ENCODE measurements around the gene SRPX2. TPM values are rescaled to one million over a fixed set of nuclear protein-coding genes. Genes with fewer than 3 reads are reported as not detected.
"Not testable (repeated sequence)": the region's sequence is repeated elsewhere in the genome, so short reads cannot be mapped to it uniquely, and the experiment has no call there.

Gene SRPX2
- total RNA-seq, 1 donor from 2014 or later, result 29.5 TPM

DNA sequence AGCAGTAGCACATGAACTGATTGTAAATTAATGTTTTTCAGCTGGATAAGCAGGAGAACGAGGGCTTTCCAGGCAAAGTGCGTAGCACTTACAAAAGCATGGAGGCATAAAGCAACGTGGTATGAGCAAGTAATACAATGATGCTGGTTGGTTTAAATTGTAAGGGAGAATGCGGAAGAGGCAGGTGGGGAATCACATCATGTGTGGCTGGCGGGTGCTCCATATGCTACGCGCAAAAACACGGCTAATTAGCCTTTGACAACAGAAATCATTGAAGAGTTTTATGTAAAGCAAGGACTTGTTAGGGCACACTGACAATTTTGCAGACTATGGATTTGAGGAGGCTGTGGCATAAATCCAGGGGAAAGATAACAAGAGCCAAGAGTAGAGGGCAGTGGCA lies 73.4 kb downstream of the SRPX2 start:
- no peak for TF ChIP-seq CTCF (conservative IDR thresholded peaks at IDR 0.05; ENCODE audit: low read depth, low read length)
- no peak for DNase-seq (ENCODE audit: low read depth)
- H3K4me3 ChIP-seq (ENCODE audit: low read depth, low read length), result no peak overlapping the region

DNA sequence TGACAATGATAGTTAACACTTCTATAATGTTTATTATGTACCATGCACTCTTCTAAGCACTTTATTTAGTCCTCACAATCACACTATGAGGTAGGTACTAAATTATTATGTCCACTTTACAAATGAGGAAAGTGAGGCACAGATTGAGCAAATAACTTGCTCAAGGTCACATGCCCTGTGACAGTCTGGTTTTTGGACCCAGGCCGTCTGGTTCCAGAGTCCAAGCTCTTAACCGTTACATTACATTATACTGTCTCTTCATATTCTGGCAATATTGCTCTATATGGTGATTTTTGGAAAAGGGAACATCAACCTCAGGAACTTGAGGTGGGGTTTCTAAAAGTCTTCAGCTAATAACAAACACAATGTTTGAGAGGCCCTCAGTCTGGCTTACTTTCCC lies 75.1 kb downstream of the SRPX2 start:
- no peak overlapping the region for H3K4me3 ChIP-seq (ENCODE audit: low read depth, low read length)
- DNase-seq (ENCODE audit: low read depth), result no peak
- no peak for TF ChIP-seq CTCF (conservative IDR thresholded peaks at IDR 0.05; ENCODE audit: low read depth, low read length)

DNA sequence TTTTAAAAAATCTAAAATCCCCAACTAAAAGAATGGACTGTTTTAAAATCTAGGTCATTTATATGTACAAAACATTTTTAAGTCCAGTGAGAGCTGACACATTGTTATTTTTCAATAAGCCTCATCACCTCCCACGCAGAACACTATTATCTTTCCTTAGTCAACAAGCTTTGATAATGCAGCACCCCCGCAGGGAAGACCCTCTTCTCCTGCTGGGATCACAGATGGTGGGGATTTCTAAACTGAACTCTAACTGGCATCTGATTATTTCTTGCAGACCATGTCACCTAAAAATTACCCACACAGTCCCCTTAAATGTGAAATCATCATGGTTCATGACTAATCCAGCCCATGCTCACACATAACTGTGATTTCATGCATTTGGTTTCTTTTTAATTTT lies 76.3 kb downstream of the SRPX2 start:
- no peak for TF ChIP-seq CTCF (conservative IDR thresholded peaks at IDR 0.05; ENCODE audit: low read depth, low read length)
- H3K4me3 ChIP-seq (ENCODE audit: low read depth, low read length), result no peak overlapping the region
- no peak for DNase-seq (ENCODE audit: low read depth)

- DNase-seq (ENCODE audit: low read depth), result no peak
- H3K4me3 ChIP-seq (ENCODE audit: low read depth, low read length), result no peak overlapping the region
- TF ChIP-seq CTCF (conservative IDR thresholded peaks at IDR 0.05; ENCODE audit: low read depth, low read length), result no peak
Observed at GRCh38 chrX:100721328-100721727, 77.3 kb downstream of the SRPX2 start.

GRCh38 chrX:100724006-100724405 lies 80.0 kb downstream of the SRPX2 start:
- not testable (repeated sequence) for H3K4me3 ChIP-seq (ENCODE audit: low read depth, low read length); DNase-seq (ENCODE audit: low read depth)

Other genes starting within 250 kb of the SRPX2 start
- gene PCDH19, start 233.9 kb upstream of the SRPX2 start, total RNA-seq, result 0.22 and 0.52 TPM in 2 replicates
- gene TNMD, start 59.3 kb upstream of the SRPX2 start, total RNA-seq, result not detected in 2 replicates
- 39.5 and 59.0 TPM in 2 replicates for gene TSPAN6, start 7.4 kb upstream of the SRPX2 start, total RNA-seq
- 5.3 and 8.0 TPM in 2 replicates for gene SYTL4, start 87.9 kb downstream of the SRPX2 start, total RNA-seq
- gene CSTF2, start 176.2 kb downstream of the SRPX2 start, total RNA-seq, result 19.8 and 37.4 TPM in 2 replicates
- not detected in 2 replicates for gene NOX1, start 230.2 kb downstream of the SRPX2 start, total RNA-seq